GM23338 (cell line): Measurements from ENCODE around the gene KATNAL1. TPM values are rescaled to one million over a fixed set of nuclear protein-coding genes. Genes with fewer than 3 reads are reported as not detected.

Experiments used
- ATAC-seq: fragments of 200-7000 bp; cut with Tn5 transposase; 3 replicates; pipeline ENCODE4 v1.9.1; 2020
- DNase-seq: peaks from one replicate; pipeline ENCODE4 v3.0.0-alpha.2; 2015; ENCODE audit warnings: low spot score
- H2AFZ ChIP-seq: fragments of 200-600 bp; sonication (generic); 2 replicates; pipeline ENCODE4 v1.8.0; 2016; ENCODE audit warnings: antibody characterized with exemption, mild to moderate bottlenecking, moderate library complexity
- H3F3A ChIP-seq: fragments of 200-600 bp; sonication (generic); replicated peaks from 2 replicates; pipeline ENCODE4 v1.8.0; 2017; ENCODE audit warnings: antibody characterized with exemption, mixed run types, low read depth
- H3K27ac ChIP-seq: fragments of 200-600 bp; sonication (generic); 2 replicates; pipeline ENCODE4 v1.6.1; 2016; ENCODE audit warnings: low read depth
- H3K27me3 ChIP-seq: fragments of 200-600 bp; sonication (generic); 2 replicates; pipeline ENCODE4 v1.8.0; 2016; ENCODE audit warnings: mild to moderate bottlenecking, mixed run types, moderate library complexity; ENCODE audit not compliant: insufficient read depth
- H3K36me3 ChIP-seq: fragments of 200-600 bp; sonication (generic); 2 replicates; pipeline ENCODE4 v1.8.0; 2016; ENCODE audit warnings: mild to moderate bottlenecking; ENCODE audit not compliant: insufficient read depth
- H3K4me1 ChIP-seq: fragments of 200-600 bp; sonication (generic); 2 replicates; pipeline ENCODE4 v1.8.0; 2016; ENCODE audit warnings: mild to moderate bottlenecking, moderate library complexity; ENCODE audit not compliant: insufficient read depth
- H3K4me2 ChIP-seq: fragments of 200-600 bp; sonication (generic); 2 replicates; pipeline ENCODE4 v1.7.1; 2017; ENCODE audit warnings: mixed run types
- H3K4me3 ChIP-seq: fragments of 200-600 bp; sonication (generic); 2 replicates; pipeline ENCODE4 v1.6.1; 2016; ENCODE audit warnings: mixed run types
- H3K79me2 ChIP-seq: fragments of 200-600 bp; sonication (generic); replicated peaks from 2 replicates; pipeline ENCODE4 v1.8.0; 2017; ENCODE audit warnings: mild to moderate bottlenecking; ENCODE audit not compliant: insufficient read depth
- H3K9me2 ChIP-seq: fragments of 200-600 bp; sonication (generic); 2 replicates; pipeline ENCODE4 v1.8.0; 2017; ENCODE audit not compliant: insufficient read depth
- H4K20me1 ChIP-seq: fragments of 200-600 bp; sonication (generic); replicated peaks from 2 replicates; pipeline ENCODE4 v1.8.0; 2017; ENCODE audit warnings: mild to moderate bottlenecking; ENCODE audit not compliant: insufficient read depth
- H3K27ac Mint-ChIP-seq: 2 replicates; pipeline ENCODE4 v1.8.0; 2020; ENCODE audit warnings: inconsistent platforms, mild to moderate bottlenecking, moderate library complexity, mixed read lengths
- H3K27me3 Mint-ChIP-seq: 3 replicates; pipeline ENCODE4 v1.8.0; 2022; ENCODE audit warnings: low read depth, mild to moderate bottlenecking, moderate library complexity, mixed read lengths, inconsistent platforms; ENCODE audit not compliant: insufficient read depth, poor library complexity
- H3K36me3 Mint-ChIP-seq: 3 replicates; pipeline ENCODE4 v1.8.0; 2021; ENCODE audit warnings: low read depth, mild to moderate bottlenecking, inconsistent platforms, moderate library complexity, mixed read lengths
- H3K4me1 Mint-ChIP-seq: 3 replicates; pipeline ENCODE4 v1.8.0; 2020; ENCODE audit warnings: mild to moderate bottlenecking, inconsistent platforms, mixed read lengths
- H3K4me3 Mint-ChIP-seq: 3 replicates; pipeline ENCODE4 v1.8.0; 2021; ENCODE audit warnings: moderate library complexity, mild to moderate bottlenecking, inconsistent platforms, mixed read lengths
- H3K9me3 Mint-ChIP-seq: 3 replicates; pipeline ENCODE4 v1.8.0; 2020; ENCODE audit warnings: moderate library complexity, mild to moderate bottlenecking, inconsistent platforms, mixed read lengths
- JUNB ChIP-seq: IDR thresholded peaks from one replicate; pipeline ENCODE4 v1.6.1; 2016; ENCODE audit warnings: antibody characterized with exemption; ENCODE audit not compliant: unreplicated experiment
- ZNF114 ChIP-seq: fragments of 250-450 bp; sonication (Bioruptor Pico); IDR thresholded peaks from 2 replicates; pipeline ENCODE4 v1.5.0; 2020; ENCODE audit warnings: mild to moderate bottlenecking, moderate library complexity
- polyA plus RNA-seq: library from polyadenylated mRNA; unstranded; fragments of >200 nt; fragmentation: Nextera tagmentation; extraction: Ambion mirVana; gene quantifications from 2 replicates; pipeline ENCODE4 v1.2.1, GENCODE V29; 2016
- total RNA-seq: library from RNA; depleted of rRNA; stranded (reverse); fragments of >200 nt; shearing (Covaris generic); gene quantifications from 2 replicates; pipeline ENCODE4 v1.2.3, GENCODE V29; 2014
- TF ChIP-seq, protein P1 (sequence below): IDR thresholded peaks from 2 replicates; pipeline ENCODE4 v1.6.1; 2016; ENCODE audit warnings: antibody characterized with exemption
- TF ChIP-seq, protein P2 (sequence below): fragments of 250-450 bp; sonication (Bioruptor Pico); IDR thresholded peaks from 2 replicates; pipeline ENCODE4 v1.5.0; 2020; ENCODE audit warnings: mild to moderate bottlenecking, moderate library complexity

KATNAL1 gene
- total and polyA plus RNA-seq, 2 experiments from 2014 or later: 6.1 to 11.5 TPM

DNA sequence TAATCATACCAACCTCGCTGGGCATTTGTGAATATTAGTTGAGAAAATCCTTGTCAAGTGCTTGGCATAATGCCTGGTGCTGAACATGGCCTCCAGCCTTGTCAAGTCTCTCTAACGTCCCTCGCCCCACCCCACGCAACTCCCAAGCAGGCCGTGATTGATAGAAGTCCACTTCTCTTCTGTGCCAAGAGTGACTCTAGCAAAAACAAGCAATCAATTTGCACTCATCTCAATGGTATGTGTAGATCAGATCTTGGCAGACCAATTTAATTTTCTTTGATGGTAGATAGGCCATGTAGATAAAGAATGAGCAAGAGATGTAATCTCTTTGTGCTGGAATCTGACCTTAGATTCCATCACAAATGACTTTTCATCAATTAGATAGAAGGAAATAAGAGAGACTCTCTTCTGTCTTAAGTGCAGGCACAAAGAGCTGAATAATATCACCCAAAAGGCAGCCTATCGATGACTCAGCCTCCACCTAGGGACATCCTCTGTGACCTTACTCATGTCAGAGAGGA, 31.0 kb upstream of the KATNAL1 start:
- ATAC-seq: no peak
- H3K79me2 ChIP-seq: no peaks in the 10 kb centered on the region
- no peaks in the 10 kb centered on the region for H3K27me3 Mint-ChIP-seq
- peaks cover 13% of the 10 kb centered on the region for H3K4me1 ChIP-seq
- H3K9me2 ChIP-seq: peaks cover 22% of the 10 kb centered on the region; the same call in 1 of the 2 replicates
- no peaks in the 10 kb centered on the region for H3K9me3 Mint-ChIP-seq
- H2AFZ ChIP-seq: no peak overlapping the region
- H3K27me3 ChIP-seq: no peaks in the 10 kb centered on the region
- H3K4me1 Mint-ChIP-seq: peaks cover 13% of the 10 kb centered on the region
- no peak overlapping the region for H3K4me3 ChIP-seq
- no peak overlapping the region for H3K27ac Mint-ChIP-seq
- no peaks in the 10 kb centered on the region for H4K20me1 ChIP-seq
- no peaks in the 10 kb centered on the region for H3F3A ChIP-seq
- DNase-seq: no peak
- H3K36me3 ChIP-seq: no peaks in the 10 kb centered on the region
- no peak for TF ChIP-seq ZNF114 (CRISPR knock-in tag)
- TF ChIP-seq, protein P1, sequence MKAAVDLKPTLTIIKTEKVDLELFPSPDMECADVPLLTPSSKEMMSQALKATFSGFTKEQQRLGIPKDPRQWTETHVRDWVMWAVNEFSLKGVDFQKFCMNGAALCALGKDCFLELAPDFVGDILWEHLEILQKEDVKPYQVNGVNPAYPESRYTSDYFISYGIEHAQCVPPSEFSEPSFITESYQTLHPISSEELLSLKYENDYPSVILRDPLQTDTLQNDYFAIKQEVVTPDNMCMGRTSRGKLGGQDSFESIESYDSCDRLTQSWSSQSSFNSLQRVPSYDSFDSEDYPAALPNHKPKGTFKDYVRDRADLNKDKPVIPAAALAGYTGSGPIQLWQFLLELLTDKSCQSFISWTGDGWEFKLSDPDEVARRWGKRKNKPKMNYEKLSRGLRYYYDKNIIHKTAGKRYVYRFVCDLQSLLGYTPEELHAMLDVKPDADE: no peak
- TF ChIP-seq, protein P2, sequence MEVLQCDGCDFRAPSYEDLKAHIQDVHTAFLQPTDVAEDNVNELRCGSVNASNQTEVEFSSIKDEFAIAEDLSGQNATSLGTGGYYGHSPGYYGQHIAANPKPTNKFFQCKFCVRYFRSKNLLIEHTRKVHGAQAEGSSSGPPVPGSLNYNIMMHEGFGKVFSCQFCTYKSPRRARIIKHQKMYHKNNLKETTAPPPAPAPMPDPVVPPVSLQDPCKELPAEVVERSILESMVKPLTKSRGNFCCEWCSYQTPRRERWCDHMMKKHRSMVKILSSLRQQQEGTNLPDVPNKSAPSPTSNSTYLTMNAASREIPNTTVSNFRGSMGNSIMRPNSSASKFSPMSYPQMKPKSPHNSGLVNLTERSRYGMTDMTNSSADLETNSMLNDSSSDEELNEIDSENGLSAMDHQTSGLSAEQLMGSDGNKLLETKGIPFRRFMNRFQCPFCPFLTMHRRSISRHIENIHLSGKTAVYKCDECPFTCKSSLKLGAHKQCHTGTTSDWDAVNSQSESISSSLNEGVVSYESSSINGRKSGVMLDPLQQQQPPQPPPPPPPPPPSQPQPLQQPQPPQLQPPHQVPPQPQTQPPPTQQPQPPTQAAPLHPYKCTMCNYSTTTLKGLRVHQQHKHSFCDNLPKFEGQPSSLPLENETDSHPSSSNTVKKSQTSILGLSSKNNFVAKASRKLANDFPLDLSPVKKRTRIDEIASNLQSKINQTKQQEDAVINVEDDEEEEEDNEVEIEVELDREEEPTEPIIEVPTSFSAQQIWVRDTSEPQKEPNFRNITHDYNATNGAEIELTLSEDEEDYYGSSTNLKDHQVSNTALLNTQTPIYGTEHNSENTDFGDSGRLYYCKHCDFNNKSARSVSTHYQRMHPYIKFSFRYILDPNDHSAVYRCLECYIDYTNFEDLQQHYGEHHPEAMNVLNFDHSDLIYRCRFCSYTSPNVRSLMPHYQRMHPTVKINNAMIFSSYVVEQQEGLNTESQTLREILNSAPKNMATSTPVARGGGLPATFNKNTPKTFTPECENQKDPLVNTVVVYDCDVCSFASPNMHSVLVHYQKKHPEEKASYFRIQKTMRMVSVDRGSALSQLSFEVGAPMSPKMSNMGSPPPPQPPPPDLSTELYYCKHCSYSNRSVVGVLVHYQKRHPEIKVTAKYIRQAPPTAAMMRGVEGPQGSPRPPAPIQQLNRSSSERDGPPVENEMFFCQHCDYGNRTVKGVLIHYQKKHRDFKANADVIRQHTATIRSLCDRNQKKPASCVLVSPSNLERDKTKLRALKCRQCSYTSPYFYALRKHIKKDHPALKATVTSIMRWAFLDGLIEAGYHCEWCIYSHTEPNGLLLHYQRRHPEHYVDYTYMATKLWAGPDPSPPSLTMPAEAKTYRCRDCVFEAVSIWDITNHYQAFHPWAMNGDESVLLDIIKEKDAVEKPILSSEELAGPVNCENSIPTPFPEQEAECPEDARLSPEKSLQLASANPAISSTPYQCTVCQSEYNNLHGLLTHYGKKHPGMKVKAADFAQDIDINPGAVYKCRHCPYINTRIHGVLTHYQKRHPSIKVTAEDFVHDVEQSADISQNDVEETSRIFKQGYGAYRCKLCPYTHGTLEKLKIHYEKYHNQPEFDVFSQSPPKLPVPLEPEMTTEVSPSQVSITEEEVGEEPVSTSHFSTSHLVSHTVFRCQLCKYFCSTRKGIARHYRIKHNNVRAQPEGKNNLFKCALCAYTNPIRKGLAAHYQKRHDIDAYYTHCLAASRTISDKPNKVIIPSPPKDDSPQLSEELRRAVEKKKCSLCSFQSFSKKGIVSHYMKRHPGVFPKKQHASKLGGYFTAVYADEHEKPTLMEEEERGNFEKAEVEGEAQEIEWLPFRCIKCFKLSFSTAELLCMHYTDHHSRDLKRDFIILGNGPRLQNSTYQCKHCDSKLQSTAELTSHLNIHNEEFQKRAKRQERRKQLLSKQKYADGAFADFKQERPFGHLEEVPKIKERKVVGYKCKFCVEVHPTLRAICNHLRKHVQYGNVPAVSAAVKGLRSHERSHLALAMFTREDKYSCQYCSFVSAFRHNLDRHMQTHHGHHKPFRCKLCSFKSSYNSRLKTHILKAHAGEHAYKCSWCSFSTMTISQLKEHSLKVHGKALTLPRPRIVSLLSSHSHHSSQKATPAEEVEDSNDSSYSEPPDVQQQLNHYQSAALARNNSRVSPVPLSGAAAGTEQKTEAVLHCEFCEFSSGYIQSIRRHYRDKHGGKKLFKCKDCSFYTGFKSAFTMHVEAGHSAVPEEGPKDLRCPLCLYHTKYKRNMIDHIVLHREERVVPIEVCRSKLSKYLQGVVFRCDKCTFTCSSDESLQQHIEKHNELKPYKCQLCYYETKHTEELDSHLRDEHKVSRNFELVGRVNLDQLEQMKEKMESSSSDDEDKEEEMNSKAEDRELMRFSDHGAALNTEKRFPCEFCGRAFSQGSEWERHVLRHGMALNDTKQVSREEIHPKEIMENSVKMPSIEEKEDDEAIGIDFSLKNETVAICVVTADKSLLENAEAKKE (CRISPR knock-in tag): no peak
- TF ChIP-seq JUNB: no peak
- no peak overlapping the region for H3K4me2 ChIP-seq
- no peak overlapping the region for H3K4me3 Mint-ChIP-seq
- no peak overlapping the region for H3K27ac ChIP-seq
- no peaks in the 10 kb centered on the region for H3K36me3 Mint-ChIP-seq
